GM21723 (cell line): Measurements from ENCODE around the gene HPCA.

ENCODE experiments used
- ATAC-seq: cut with Tn5 transposase; IDR thresholded peaks from one replicate; pipeline ENCODE4 v1.9.1; 2021; ENCODE audit warnings: mild to moderate bottlenecking, moderate library complexity; ENCODE audit not compliant: unreplicated experiment

The HPCA gene

DNA sequence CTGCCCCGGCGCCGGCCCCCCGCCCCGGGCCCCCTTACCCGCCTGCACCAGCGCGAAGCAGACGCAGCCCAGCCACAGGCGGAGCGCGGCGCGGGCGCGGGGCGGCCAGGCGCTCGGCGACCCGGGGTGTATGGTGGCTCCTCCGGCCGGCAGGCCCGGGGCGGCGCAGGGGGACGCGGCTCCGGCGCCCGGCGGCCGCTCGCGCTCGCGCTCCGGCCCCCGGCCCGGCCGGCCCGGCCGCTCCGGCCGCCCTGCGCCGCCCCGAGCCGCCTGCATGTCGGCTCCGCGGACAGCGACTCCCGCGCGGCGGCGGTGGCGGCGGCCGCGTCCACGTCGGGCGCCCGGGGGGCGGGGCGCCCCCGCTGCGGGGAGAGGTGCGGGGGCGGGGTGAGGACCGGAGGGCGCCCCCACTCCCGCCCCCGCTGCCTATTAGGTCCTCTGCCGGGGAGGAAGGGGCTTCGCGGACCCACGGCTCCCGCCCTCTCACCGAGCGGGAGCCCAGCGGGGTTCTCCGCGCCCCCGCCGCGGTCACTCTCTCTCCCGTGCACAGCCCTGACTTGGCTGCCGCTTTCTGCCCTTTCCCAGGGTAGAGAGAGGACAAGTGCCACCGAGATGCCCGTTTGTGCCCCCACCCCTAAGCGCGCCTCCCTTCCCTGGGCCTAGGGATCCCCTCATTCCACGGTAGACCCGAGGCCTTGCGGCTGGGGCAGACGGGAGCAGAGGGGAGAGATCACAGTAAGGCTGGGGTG is 15.5 kb upstream of the HPCA start, which contains the start of gene FNDC5:
Gene FNDC5, minus strand, starts transcription at position 298 of the 749 bp plus-strand sequence.
- ATAC-seq = no peak

DNA sequence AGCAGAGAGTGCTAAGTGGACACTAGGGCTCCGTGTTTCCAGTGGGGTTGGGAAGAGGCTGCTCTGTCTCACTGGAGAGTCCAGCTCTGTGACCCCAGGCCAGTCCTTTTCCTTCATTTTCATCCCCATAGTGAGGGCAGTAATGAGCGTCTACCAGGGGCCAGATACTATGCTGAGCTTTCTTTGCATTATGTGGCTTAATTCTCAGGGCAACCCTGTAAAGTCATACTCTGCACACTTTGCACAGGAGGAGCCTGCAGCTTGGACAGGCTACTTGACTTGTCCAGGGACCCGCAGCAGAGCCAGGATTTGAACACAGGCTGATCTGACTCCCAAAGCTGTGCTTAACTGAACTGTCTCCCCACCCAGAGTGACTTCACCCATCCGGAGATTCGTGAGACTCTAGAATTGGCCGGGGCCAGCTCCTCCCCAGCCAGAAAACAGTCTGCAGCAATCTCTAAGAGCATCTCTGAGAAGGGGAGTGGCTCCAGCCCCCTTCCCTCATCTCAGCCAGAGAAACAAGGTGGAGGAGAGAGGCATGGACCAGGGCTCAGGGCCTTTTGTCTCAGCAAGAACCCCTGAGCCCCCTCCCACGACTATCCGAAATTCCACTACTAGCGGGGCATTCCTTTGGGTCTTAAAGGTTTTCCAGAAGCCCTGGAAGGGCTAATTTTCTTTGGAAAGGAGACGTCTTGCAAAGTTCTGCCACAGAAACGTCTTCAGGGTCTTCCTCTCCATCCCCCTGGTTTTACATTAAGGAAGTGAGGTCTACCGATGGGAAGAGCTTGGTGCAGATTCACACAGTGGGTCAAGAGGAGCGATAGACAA is 14.7 kb upstream of the HPCA start:
- ATAC-seq = no peak

DNA sequence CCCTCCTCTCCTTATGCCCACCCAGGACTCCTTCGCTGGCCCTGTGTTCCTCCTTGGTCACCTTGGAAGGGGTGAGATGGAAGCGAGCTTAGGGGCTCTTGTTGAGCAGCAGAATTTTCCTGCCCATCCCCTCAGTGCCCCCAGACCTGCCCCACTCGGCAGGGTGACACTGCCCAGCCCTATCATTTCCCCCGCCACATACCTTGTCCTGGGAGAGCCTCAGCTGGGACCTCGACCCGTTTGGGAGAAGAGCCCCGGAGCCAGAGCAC is 14.2 kb upstream of the HPCA start:
- ATAC-seq = no peak

DNA sequence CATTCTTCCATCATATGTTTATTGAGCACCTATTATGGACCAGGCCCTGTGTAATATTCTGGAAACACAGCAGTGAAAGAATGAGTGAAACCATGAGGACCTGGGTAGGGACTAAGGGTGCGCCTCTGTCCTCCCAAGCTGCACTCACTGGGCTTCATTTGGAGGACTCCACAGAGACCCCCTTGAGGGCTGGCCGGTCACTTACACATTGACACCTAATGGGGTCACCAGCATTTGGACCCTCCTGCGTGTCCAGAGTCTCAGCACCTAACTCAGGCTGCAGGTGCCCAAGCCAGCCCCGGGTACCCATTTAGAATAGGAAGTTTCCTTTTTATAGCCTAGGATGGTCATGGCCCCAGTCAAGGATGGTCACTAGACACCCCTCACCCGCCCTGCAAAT is 12.8 kb upstream of the HPCA start:
- no peak for ATAC-seq

DNA sequence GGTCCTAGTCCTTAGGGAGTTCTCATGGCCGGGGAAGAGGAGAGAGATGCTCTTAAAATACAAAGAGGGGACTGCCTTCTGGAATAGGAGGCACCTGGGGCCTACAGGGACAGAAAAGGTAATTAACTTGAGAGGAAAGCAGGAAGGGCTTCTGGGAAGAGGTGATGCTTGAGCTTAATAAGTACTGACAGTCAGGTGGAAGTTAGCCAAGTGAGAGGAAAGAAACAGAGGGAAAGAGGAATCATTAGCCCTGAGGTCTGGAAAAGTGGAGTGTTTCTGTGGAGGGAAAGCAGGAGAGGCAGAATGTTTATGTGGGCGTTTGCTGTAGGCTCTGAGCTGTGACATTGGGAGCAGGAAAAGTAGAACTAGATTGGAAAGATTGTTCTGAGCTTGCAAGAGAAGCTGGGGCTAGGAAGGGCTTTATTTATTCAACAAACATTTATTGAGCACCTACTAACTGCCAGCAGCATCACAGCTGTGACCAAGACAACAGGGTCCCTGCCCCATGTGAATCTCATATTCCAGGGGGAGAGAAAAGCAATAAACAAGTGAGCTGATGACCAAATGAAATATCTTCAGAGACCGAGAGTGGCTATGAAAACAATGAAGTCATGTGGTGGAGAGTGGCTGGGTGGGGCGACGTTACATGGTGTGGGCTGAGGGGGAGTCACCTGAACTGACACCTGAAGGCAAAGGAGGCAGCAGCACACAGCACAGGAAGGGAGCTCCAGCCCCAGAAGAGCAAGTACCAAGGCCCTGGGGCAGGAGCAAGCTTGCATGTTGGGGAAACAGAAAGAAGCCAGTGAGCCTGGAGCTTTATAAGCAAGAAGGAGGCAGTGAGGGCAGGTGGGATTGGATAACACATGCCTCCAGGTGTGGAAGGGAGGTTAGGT is 11.2 kb upstream of the HPCA start:
- ATAC-seq = no peak

DNA sequence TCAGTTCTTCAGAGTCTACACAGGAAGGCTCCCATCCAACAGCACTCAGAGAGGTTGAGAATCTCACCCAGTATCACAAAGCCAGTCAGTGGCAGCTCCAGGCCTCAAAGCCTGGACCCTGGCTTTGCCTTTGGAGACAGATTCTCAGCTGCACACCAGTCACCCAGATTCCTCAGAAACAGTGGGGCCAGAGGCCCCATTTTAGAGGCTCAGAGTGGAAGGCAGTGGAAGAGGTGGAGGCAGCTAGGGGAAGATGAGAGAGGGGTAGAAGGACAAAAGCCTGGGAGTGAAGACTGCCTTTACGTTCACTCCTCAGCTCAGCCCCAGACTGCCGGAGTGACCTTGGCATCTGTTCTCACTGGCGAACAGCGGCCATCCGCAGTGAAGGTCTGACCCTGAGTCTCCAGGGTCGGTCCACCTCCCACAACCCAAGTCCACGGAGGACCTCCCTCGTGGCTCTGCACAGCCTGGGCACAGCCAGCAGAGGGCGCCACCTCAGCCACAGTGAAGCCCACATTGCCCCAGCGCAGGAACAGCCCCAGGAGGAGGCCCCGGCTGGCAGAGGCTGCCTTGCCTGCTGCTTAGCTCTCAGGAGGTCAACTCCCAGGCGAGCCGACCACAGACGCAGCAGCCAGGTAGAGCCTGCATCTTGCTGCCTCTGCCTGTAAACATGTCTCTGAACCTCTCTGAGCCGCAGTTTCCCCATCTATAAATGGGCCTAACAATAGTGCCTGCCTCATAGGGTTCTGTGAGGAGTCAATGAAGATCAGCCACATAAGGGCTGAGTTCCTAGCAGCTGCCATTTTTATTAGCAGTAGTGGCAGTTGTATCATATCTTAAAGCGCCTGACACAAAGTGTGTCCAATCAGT is 9.7 kb upstream of the HPCA start:
- ATAC-seq = no peak

DNA sequence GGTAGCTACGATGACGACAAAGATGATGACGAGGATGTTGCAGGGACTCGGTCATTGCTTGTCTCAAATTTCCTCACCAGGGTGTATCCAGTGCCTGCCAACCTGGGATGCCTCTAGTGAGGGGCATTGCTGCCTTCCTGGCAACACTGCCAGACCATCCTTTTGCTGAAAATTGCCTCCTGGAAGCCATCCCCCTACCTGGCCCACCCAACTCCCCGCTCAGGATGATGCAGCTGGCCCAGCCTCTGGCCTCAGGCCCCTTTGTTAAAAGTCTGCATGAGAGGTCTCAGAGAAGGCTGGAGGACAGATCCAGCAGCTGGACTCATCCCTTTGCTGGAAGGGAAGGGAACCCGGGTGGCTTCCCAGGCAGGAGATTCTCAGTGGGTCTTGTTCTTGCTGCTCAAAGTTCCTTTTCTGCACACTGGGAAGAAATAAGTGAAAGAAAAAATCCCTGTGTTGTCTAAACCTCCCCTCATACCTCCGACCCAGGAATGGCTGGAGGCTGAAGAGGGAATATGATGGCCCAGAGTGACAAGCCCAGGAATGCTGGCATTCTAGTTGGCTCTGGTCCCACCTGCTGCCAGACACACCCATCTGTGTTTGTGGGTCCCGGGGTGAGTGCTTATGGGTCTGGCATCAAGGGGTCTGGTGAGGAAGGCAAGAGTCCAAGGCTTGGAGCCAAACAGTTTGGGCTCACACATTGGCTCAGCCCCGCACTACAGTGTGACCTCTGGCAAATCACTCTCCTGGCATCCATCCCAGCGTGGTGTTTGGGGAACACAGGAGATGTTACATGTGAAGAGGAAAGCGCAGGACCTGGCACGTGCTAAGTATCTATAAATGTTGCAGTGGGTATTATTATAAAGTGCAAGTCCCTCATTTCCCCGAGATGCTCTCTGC is 8.8 kb upstream of the HPCA start:
- ATAC-seq = no peak

DNA sequence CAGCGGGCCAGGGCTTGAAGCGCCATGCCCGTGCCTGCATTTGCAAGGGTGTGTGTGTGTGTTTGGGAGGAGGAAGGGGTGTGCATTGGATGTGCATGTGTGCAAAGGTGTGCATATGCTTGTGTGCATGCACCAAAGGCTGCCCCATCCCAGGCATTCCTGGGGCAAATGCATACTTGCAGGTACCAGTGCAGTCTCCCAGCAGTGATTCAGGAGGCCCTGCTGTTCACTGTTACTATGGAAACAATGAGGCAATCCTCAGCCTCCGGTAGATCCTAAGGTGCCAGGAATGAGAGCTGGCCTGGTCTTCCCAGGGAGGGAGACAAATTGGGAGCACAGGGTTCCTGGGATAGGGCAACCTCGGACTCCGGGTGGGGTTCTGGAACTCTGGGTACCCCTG is 8.1 kb upstream of the HPCA start:
- no peak for ATAC-seq

DNA sequence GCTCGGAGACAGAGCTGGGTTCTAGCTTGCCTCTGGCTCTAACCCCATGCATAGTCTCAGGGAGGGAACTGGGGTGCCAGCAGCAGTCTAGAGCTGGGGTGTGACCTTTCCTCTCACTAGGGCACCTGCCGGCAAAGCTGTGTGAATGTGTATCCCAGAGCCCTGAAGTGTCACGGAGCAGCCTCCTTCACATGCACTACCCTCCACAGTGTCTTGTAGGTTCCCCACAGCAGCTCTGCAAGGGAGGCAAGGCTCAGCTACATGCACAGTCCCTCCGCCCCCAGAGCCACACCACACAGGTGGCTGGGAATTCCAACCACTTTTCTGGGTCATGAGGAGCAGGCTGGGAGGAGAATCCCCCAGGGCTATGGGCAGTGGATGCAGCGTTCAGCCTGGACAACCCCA is 7.7 kb upstream of the HPCA start:
- ATAC-seq = no peak

DNA sequence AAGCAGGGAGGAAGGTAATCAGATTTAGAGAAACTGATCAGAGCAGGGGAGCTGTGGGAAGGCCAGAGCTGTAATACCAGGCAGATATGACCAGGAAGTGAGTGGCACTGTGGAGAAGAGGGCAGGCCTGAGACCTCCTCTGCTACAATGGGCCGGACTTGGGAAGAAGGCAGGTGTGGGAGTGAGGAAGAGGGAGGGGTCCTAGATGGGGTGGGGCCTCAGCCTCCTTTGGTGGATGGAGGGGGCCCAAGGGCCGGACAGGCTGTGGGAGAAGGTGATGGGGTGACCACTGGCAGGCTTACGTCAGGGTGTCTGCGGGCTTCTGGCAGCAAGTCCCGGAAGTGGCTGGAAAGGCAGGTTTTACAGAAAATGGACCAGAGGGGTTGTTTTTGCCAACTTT is 5.0 kb upstream of the HPCA start:
- ATAC-seq = no peak

DNA sequence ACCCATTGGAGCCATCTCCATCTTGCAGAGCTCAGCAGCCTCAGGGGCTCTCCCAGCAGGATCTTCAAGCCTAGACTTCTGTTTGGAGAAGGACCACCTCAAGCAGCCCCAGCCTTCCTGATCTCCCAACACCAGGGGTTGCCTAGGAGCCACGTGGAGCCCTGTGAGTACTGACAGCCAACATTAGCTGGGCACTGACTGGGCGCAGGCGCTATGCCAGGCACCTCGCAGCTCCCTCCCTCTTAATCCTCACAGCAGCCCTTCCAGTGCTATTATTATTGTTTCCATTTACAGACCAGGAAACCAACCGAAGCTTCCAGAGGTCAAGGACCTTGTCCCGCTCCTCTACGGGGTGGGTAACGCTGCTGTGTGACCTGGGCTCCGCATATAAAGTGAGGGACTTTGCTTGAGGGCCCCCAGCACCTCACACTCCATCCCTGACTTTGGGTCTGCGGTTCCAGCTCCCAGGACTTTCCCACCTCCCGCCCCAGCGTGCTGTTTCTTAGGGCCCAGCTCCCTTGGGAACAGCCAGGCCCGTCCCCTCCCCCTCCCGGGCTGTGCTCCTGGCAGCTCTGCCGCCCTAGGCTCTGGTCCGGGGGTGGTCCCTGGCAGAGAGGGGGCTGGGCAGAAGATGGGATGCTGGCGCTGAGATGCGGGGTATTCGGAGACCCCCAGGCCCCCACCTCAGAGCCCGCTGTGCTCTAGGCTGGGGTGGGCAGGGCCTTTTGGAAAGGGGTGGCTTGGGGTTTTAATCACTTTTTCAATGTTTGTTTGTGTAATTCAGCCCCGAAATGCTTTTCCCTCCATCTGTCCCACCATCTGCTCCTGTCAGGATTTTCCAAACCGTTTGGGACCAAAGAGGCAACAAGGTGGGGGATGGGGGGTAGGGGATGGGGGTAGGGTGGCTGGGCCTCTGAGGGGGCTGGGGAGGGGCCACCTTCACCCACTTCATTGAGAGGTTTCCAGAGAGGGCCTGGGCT is 4.1 kb upstream of the HPCA start:
- no peak for ATAC-seq

DNA sequence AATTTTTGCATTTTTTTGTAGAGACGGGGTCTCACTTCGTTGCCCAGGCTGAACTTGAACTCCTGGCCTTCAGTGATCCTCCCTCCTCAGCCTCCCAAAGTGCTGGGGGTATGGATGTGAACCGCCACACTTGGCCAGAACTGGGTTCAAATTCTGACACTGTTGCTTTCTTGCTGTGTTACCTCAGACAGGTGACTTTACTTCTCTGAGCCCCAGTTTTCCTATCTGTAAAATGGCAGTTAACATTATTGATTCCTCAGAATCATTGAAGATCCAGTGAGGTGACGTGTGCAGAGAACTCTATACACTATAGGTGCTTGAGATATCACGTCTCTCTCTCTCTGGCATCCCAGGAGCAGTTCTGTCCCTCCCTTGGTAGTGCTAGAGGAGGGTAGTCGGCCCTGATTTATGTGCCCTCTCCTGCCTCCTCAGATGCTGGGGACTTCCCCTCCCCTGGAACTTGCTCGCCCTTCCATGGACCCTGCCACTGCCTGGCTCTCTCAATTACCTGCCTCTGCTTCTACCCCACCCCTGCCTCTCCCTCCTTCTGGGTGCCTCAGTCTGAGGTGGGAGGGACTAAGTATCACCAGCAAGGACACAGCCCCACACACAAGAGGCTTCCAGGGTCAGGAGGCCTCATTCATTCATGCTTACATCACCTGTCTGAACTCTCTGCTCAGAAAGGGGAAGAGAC is 2.8 kb upstream of the HPCA start:
- ATAC-seq = no peak

DNA sequence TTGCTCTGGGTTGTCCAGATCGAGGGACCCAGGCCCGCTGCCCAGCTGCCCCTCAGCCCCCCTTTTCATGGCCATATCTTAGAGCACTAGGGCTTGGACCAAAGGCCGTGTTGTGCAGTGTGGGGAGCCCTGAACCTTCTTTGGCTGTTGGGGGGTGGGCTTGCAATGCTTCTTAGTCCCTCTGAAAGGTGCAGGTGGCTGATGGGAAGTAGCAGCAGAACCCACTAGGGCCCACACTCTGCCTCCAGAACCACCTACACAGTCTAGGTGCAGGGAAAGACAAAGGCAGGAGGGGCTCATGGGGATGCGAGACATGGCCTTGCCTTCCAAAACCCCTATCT is 2.3 kb upstream of the HPCA start:
- no peak for ATAC-seq

DNA sequence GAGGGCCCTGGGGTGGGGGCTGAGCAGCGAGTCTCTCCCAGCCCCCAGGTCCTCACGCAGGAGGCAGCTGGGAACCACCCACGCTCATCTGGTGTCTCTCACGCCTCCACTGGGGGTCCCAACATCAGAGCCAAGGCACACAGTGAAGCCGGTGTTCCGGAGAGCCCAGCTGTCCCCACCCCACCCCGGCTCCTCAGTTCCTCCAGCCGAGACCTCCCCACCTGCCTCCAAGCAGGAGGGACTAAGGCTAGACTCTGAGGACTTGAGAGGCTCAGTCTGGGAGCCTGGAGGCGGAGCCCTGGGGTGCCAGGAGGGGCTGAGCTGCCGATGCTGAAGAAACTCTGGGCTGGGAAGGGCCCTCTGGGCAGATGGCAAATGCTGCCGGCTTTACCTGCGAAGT is 1.6 kb upstream of the HPCA start:
- ATAC-seq = no peak

DNA sequence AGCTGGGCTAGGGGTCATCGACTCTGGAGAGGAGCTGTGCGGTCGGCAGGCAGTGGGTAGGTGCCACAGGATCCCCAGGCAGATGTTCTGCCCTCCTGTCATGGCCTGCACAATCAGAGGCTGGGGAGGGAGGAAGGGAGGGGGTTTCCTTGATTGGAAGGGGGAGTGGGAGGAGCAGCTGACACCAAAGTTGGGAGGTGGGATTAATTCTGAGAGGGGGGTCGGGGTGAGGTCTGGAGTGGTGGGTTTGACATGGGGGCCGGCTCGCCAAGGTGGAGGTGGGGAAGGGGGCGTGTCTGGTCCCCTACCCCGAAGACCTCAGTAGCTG is 651 bp upstream of the HPCA start:
- ATAC-seq = no peak

DNA sequence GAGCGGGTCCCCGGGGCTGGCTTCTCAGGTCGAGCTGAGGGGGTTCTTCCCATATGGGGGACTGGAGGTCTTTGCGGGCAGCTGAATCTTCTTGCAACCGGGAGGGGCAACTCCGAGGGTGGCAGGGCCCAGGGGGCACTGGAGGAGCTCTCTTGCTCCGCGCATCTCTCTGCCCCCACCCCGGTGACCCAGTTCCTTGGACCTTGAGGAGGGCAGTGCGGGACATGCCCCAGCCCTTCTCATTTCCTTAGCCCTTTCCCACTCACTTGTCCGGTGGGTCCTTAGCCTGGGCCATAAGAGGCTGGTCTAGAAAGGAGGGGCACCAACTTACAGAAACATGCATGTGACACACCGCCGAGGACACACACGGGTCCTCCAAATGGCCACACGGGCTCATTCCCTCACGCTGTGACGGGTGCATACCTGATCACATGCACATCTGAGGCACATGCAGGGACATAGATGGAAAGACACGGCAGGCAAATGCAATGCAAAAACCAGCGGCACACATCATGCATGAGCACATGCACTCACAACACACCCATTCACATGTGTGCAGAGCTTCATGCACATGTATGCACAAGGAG is 630 bp downstream of the HPCA start:
- no peak for ATAC-seq

DNA sequence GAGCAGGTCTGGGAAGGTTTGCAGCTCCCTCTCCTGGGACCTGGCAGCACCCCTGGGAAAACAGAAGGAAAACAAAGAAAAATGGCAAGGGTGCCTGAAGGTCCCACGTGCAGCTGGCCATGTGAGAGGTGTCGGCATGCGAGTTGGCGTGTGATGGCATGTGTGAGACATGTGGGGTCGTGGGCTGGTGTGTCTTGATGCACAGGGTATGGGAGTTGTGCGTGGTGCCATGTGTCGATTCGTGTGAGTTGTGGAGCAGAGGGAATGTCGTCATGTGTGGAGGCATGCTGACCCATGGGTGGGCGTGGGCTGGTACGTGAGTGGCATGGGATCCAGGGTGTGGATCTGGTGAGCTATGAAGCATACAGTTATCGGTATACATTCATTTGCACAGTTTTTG is 1.3 kb downstream of the HPCA start:
- ATAC-seq = no peak

DNA sequence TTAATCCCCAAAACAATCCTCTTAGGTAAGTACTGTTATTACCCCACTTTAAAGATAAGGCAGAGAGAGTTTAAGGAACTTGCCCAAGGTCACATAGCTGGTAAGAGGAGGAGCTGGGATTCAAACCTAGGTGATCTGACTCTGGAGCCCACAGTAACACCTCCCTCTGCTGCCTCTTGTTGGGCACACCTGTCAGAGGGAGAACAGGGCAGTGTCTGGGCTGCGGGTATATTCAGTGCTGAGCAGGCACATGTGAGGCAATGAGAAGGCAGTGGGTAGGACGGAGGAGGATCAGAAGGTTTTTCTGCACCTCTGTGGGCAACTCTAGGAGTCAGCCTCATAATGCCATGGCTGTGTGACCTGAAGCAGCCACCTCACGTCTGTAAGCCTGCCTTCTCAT is 1.8 kb downstream of the HPCA start:
- ATAC-seq = no peak
